Mucosa of gallbladder (tissue), 1 donor: ENCODE measurements around the gene SMIM36. TPM values are rescaled to one million over a fixed set of nuclear protein-coding genes. Genes with fewer than 3 reads are reported as not detected.
"Not testable (repeated sequence)": the region's sequence is repeated elsewhere in the genome, so short reads cannot be mapped to it uniquely, and the experiment has no call there.

Experiments used
- DNase-seq: peaks from one replicate; pipeline ENCODE4 v3.0.0-alpha.2; 2020; ENCODE audit warnings: low spot score
- total RNA-seq: library from RNA; stranded (reverse); gene quantifications from one replicate; pipeline ENCODE4 v1.2.1, GENCODE V29; 2021
- donor health status: DM: no; HTN: no; CAD: no.

The SMIM36 gene
- total RNA-seq, 1 donor from 2014 or later = not detected

- DNase-seq = not testable (repeated sequence)
Measured at GRCh38 chr17:55501626-55502025, 9.6 kb downstream of the SMIM36 start.

DNA sequence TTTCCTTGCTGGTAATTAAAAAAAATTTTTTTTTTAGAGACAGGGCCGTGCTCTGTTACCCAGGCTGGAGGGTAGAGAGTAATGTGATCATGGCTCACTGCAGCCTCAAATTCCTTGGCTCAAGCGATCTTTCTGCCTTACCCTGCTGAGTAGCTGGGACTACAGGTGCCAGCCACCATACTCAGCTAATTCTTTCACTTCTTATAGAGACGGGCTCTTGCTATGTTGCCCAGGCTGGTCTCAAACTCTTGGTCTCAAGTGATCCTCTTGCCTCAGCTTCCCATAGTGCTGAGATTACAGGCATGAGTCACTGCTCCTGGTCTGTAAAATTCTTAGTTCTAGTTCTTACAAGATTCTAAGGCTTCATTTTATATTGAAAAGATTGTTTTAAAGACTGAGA, 11.1 kb downstream of the SMIM36 start:
- DNase-seq = no peak

GRCh38 chr17:55496094-55496881, 15.0 kb downstream of the SMIM36 start:
- peak; percentile 54 for DNase-seq

DNA sequence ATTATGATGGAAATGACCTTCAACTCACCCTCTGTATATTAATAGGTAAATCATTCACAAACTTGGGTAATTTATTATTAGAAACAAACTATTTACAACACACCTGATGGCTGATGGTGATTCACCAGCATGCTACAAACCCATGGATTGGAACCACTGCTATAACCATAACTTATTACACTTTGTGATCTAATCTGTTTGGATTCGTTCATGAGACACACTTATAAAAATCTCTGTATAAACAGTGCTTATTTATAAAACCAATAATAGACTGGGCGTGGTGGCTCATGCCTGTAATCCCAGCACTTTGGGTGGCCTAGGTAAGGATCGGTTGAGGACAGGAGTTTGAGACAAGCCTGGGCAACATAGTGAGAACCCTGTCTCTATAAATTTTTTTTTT, 16.0 kb downstream of the SMIM36 start:
- no peak for DNase-seq

GRCh38 chr17:55492781-55493341, 18.4 kb downstream of the SMIM36 start:
- DNase-seq = no peak

DNA sequence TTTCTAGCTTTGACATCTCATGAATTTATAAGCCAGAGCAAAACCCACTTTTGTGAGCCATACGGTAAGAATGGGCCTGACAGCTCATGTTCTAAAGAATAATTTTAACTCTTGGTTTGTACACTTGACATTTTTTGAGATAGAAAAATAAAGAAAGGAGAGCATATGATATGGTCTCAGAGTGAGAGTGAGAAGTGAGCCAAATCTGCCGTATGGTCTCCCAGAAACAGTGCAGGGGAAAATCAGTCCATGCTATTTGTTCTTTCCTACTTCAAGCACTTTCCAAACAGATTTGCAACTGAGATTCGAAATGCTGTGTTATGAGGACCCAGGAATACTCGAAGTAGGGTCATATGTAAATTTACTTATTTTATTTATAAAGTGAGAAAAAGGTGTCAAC, 20.9 kb downstream of the SMIM36 start:
- no peak for DNase-seq

DNA sequence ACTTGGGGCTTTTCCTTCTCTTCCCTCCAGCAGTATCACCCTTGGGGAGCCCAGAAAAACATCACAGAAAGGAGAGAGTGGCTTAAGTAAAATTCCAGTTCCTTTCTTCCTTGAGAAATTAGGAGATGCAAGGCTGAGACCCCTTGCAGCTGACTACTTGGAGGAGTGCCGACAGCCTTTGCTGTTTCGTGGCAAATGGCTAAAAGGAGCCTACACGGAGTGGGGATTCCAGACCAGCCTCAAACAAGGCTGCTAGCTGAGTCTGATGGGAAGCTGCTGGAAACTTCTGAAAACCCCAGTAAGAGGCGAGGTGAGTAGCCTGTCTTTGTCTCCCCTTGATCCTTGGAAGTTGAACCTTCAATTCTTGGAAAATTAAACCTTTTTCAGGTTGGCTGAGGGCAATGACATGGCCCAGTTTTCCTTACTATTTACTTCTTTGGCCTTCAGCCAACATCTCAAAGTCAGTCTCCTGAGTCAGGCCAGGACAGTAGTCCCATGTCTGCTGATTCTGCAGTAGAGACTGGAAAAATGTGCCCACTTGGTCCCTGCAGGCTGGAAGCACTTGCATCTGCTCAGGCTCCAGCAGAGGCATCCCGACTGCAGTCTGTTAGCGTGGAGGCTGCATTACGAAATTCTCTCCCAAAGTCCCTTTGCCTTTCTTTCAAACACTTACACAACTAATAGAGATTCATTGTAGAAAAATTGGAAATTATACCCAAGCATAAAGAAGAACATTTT, 23.4 kb downstream of the SMIM36 start:
- DNase-seq = no peak

DNA sequence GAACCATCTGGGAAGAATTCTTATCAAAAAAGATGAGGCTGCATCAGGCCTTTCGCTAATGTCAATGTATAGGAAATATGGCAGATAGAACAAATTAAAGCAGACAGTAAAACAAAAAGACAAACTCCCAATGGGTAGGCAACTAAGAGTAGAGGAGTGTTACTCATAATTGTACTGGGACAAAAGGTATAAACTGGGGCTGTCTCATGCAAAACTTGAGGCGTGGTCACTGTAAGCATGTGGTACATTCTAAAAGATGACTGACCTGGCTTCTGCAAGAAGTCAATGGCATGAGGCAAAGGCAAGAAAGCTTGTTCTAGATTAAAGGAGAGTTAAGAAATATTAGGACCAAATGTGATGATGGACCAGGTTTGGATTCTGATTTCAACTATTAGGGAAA, 26.7 kb downstream of the SMIM36 start:
- DNase-seq = no peak

- no peak for DNase-seq
Measured at GRCh38 chr17:55482591-55483389, 28.5 kb downstream of the SMIM36 start.

- no peak for DNase-seq
Measured at GRCh38 chr17:55480631-55481315, 30.5 kb downstream of the SMIM36 start.

DNA sequence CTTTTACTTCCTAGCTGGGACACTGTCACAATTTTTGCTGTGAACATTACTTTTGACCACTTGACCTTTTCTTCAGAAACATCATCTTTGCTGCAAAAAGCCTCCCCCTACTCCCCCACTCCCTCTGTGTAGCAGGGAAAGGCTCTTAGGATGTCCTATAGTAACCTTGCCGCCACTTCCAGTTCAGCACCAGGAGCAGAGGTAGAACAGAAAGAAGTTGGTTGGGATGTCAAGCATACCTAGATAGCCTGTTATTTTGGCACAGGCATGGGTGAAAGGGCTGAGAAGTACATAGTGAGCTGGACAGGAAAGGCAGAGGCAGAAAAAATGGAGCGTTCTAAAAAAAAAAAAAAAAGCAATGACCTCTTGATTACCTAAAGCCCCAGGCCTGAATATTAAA, 31.3 kb downstream of the SMIM36 start:
- no peak for DNase-seq

DNA sequence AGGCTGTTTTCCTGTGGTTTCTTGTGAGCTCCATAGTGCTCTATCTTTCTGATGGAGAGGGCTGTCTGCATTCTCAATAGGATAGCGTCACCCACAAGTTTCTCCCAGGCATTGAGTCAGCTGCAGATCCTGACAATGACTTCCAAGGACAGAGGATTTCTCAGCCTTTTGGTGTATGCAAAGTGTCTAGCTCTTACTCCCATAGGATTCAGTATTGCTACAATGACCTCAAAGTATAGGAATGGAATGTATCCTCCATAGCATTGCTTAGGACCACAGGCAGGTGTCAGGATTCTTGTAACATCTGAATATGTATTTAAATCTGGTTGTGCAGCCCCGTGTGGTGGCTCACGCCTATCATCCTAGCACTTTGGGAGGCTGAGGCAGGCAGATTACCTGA, 32.3 kb downstream of the SMIM36 start:
- DNase-seq = no peak

DNA sequence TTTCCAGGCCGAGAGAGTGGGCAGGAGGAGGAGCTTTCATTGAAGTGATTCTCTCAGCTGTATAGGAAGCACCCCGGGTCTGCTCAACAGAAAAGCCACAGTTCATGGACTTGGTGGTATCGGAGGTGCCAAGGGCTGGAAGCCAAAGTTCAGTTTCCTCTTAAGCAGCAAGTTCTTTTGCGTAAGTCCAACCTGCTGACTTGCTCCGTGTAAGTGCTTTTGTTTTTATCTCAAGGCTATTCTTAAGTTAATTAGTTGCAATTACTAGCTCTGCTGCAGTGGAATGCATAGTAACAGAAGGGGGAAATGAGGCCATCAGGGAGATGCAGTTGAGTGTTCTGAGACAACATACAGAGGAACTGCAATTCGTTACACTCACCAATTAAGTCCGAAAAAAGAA, 44.6 kb downstream of the SMIM36 start:
- peak; percentile 20 for DNase-seq

GRCh38 chr17:55465771-55466170, 45.5 kb downstream of the SMIM36 start:
- DNase-seq = not testable (repeated sequence)

DNA sequence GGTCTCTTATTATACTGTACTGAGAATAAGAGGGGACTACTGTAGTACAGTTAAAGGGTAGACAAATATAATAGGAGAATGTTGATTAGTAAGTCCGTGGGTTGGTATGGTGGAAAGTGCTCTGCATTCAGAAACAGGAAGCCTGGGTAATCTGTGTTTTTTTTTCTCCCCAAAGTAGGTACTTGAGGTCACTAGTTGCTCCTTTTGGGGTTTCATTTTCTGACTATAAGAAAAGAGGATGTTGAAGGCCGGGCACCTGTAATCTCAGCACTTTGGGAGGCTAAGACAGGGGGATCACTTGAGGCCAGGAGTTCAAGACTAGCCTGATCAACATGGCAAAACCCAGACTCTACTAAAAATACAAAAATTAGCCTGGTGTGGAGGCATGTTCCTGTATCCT, 47.7 kb downstream of the SMIM36 start:
- no peak for DNase-seq

- no peak for DNase-seq
Measured at GRCh38 chr17:55462711-55463110, 48.5 kb downstream of the SMIM36 start.

DNA sequence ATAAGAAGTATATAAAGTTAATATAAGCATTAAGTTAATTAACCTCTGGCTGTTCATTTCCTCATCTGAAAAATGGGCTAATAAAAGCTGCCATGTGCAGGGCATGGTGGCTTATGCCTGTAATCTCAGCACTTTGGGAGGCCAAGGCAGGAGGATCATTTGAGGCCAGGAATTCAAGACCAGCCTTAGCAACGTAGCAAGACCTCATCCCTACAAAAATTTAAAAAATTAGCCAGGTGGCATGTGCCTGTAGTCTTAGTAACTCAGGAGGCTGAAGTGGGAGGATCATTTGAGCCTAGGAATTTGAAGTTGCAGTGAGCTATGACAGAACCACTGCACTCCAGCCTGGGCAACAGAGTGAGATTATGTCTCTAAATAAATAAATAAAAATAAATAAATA, 49.0 kb downstream of the SMIM36 start:
- no peak for DNase-seq

DNA sequence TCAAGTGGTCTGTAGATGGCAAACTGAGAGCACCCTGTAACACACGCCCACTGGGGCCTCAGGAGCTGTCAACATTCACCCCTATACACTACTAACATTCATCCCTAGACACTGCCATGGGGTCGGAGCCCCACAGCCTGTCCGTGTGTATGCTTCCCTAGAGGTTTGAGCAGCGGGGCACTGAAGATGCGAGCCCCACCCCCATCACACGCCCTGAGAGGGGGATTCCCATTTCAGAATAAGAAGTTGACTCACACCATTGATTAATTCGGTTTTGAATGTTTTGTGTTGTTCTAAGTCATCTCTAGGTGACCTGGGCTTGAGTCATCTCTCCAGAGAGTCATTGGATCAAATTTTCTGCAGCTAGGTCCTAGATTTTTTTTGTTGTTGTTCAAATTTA, 52.3 kb downstream of the SMIM36 start:
- DNase-seq = no peak

GRCh38 chr17:55458287-55458900, 52.9 kb downstream of the SMIM36 start:
- DNase-seq = no peak

GRCh38 chr17:55456307-55457240, 54.7 kb downstream of the SMIM36 start:
- no peak for DNase-seq
